ENCODE measurements around the gene CCDC122. TPM values are rescaled to one million over a fixed set of nuclear protein-coding genes. Genes with fewer than 3 reads are reported as not detected.
A peak's percentile ranks its signal among the peaks of the same experiment; 100 is the strongest.

The CCDC122 gene
- total RNA-seq, 1 experiment from 2014 or later = 6.2 TPM

- intact Hi-C loops (cut with micrococcal nuclease; ENCODE audit: unreplicated experiment) = no loop called here
- Mint-ChIP-seq H3K9me3 (ENCODE audit: low read depth, unreplicated experiment) (no peaks in the 10 kb centered on the region), H3K36me3 (ENCODE audit: insufficient read depth, unreplicated experiment) (peaks cover 20% of the 10 kb centered on the region), H3K27me3 (ENCODE audit: unreplicated experiment) (no peaks in the 10 kb centered on the region), H3K27ac (ENCODE audit: unreplicated experiment) (no peak overlapping the region), H3K4me1 (ENCODE audit: low read depth, unreplicated experiment) (peaks cover 24% of the 10 kb centered on the region), H3K4me3 (ENCODE audit: low read depth, unreplicated experiment) (peak overlapping the region; percentile 96)
- TF ChIP-seq, protein P1, sequence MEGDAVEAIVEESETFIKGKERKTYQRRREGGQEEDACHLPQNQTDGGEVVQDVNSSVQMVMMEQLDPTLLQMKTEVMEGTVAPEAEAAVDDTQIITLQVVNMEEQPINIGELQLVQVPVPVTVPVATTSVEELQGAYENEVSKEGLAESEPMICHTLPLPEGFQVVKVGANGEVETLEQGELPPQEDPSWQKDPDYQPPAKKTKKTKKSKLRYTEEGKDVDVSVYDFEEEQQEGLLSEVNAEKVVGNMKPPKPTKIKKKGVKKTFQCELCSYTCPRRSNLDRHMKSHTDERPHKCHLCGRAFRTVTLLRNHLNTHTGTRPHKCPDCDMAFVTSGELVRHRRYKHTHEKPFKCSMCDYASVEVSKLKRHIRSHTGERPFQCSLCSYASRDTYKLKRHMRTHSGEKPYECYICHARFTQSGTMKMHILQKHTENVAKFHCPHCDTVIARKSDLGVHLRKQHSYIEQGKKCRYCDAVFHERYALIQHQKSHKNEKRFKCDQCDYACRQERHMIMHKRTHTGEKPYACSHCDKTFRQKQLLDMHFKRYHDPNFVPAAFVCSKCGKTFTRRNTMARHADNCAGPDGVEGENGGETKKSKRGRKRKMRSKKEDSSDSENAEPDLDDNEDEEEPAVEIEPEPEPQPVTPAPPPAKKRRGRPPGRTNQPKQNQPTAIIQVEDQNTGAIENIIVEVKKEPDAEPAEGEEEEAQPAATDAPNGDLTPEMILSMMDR (IDR thresholded peaks at IDR 0.05; ENCODE audit: unreplicated experiment) = no peak
- BruUV-seq (replicated peaks) = no TSS peak
- DNase-seq = no peak
- CTCF ChIA-PET = no interaction called here
These were observed 795 bp upstream of the CCDC122 start for GRCh38 chr13:43880214-43880855.

- Mint-ChIP-seq H3K4me3 (ENCODE audit: low read depth, unreplicated experiment) (peak within 1 kb of the TSS; percentile 96), H3K9me3 (ENCODE audit: low read depth, unreplicated experiment) (no peaks in the 10 kb centered on the region), H3K4me1 (ENCODE audit: low read depth, unreplicated experiment) (peaks cover 24% of the 10 kb centered on the region), H3K27me3 (ENCODE audit: unreplicated experiment) (no peaks in the 10 kb centered on the region), H3K36me3 (ENCODE audit: insufficient read depth, unreplicated experiment) (peaks cover 20% of the 10 kb centered on the region), H3K27ac (ENCODE audit: unreplicated experiment) (peak within 1 kb of the TSS; percentile 84)
- intact Hi-C loops (cut with micrococcal nuclease; ENCODE audit: unreplicated experiment) = loop anchor here (10.0 kb wide), 1 partner anchor 575 kb away; no protein-coding TSS in a partner anchor
- no TSS peak for BruUV-seq (replicated peaks)
- TF ChIP-seq, protein P1 (IDR thresholded peaks at IDR 0.05; ENCODE audit: unreplicated experiment) = no peak
- CTCF ChIA-PET = interaction anchor here (0.5 kb wide), 1 partner anchor 831 kb away, joined by 6 read pairs; no protein-coding TSS in a partner anchor
- DNase-seq = peak; percentile 49
These were observed 228 bp upstream of the CCDC122 start, which contains the start of gene LACC1 for GRCh38 chr13:43879755-43880181. Gene LACC1 (plus strand): TSS chr13:43879904. CDS start chr13:43880986, 1,082 bp downstream.

DNA sequence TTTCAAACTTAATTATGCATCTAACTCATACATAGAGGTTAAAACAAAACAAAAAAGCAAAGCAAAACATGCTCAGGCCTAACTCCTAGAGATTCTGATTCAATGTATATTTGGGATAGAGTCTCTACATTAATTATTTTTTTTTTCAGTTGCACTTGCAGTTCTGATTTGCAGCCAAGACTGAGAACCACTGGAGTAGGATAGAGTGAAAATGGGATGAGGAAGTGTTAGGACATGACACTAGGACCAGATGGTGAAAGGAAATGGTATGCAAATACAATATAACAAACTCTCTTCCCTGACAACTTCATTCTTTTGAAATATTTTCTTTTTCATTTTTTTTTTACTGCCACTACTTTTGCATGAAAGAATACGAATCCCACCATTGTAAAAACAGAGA, 1.8 kb downstream of the CCDC122 start:
- TF ChIP-seq, protein P1 (IDR thresholded peaks at IDR 0.05; ENCODE audit: unreplicated experiment) = no peak
- no TSS peak for BruUV-seq (replicated peaks)
- intact Hi-C loops (cut with micrococcal nuclease; ENCODE audit: unreplicated experiment) = loop anchor here (10.0 kb wide), 1 partner anchor 573 kb away; no protein-coding TSS in a partner anchor
- H3K27ac Mint-ChIP-seq (ENCODE audit: unreplicated experiment) = no peak overlapping the region
- CTCF ChIA-PET = no interaction called here
- no peaks in the 10 kb centered on the region for H3K27me3 Mint-ChIP-seq (ENCODE audit: unreplicated experiment)
- no peaks in the 10 kb centered on the region for H3K9me3 Mint-ChIP-seq (ENCODE audit: low read depth, unreplicated experiment)
- peaks cover 24% of the 10 kb centered on the region for H3K4me1 Mint-ChIP-seq (ENCODE audit: low read depth, unreplicated experiment)
- DNase-seq = no peak
- peak overlapping the region; percentile 96 for H3K4me3 Mint-ChIP-seq (ENCODE audit: low read depth, unreplicated experiment)
- peaks cover 20% of the 10 kb centered on the region for H3K36me3 Mint-ChIP-seq (ENCODE audit: insufficient read depth, unreplicated experiment)

DNA sequence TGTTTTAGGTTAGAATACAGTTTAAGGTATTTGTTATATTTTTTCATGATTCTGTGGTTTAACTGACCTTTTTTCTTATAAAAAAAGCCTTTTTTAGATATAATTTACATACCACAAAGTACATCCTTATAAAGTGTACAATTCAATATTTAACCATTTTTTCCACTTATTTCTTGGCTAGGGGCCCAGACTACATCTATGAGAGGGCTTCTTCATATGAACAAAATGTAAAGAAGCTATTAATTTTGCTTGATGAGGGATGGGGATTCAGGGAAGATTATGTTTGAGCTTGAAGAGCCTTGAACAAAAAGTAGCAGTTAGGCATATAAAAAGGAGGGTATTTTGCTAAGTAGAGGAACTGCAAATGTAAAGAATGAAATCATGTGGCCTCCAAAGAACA, 2.2 kb downstream of the CCDC122 start:
- CTCF ChIA-PET = no interaction called here
- no peak for DNase-seq
- TF ChIP-seq, protein P1 (IDR thresholded peaks at IDR 0.05; ENCODE audit: unreplicated experiment) = no peak
- no peak overlapping the region for H3K27ac Mint-ChIP-seq (ENCODE audit: unreplicated experiment)
- peaks cover 24% of the 10 kb centered on the region for H3K4me1 Mint-ChIP-seq (ENCODE audit: low read depth, unreplicated experiment)
- no peaks in the 10 kb centered on the region for H3K27me3 Mint-ChIP-seq (ENCODE audit: unreplicated experiment)
- intact Hi-C loops (cut with micrococcal nuclease; ENCODE audit: unreplicated experiment) = loop anchor here (10.0 kb wide), 1 partner anchor 573 kb away; no protein-coding TSS in a partner anchor
- H3K4me3 Mint-ChIP-seq (ENCODE audit: low read depth, unreplicated experiment) = peak overlapping the region; percentile 96
- no peaks in the 10 kb centered on the region for H3K9me3 Mint-ChIP-seq (ENCODE audit: low read depth, unreplicated experiment)
- BruUV-seq (replicated peaks) = no TSS peak
- H3K36me3 Mint-ChIP-seq (ENCODE audit: insufficient read depth, unreplicated experiment) = peaks cover 20% of the 10 kb centered on the region

Data from Calu3 (cell line).